Keratinocyte (primary cell): Measurements from ENCODE around the gene SH3PXD2B. TPM values are rescaled to one million over a fixed set of nuclear protein-coding genes. Genes with fewer than 3 reads are reported as not detected.

Experiments
- DNase-seq: peaks from one replicate; pipeline ENCODE4 v3.0.0-alpha.2; 2011; ENCODE audit warnings: low read depth, missing footprints, low spot score
- FAIRE-seq: peaks from 2 replicates; lab custom pipeline; 2011; peaks lifted over from hg19 to GRCh38; lab: Jason Lieb, UNC
- H2AFZ ChIP-seq: 2 replicates; pipeline ENCODE4 v1.6.0; 2012; ENCODE audit warnings: low read length, control low read depth, inconsistent platforms; ENCODE audit not compliant: control insufficient read depth
- H3K27ac ChIP-seq: 2 replicates; pipeline ENCODE4 v1.5.1; 2011; ENCODE audit warnings: low read length; ENCODE audit not compliant: control insufficient read depth, insufficient read depth
- H3K27me3 ChIP-seq: 3 replicates; pipeline ENCODE4 v1.6.0; 2011; ENCODE audit warnings: low read length; ENCODE audit not compliant: control insufficient read depth, insufficient read depth; ENCODE audit errors: extremely low read depth
- H3K36me3 ChIP-seq, 2 experiments: 2 replicates in 1 of 2; 3 replicates in 1 of 2; pipeline ENCODE4 v1.5.1; 2011; ENCODE audit warnings: low read length in 2 of 2, mild to moderate bottlenecking in 1 of 2; ENCODE audit not compliant: control insufficient read depth in 2 of 2, insufficient read depth in 2 of 2; ENCODE audit errors: extremely low read depth in 1 of 2
- H3K4me1 ChIP-seq: 3 replicates; pipeline ENCODE4 v1.5.1; 2011; ENCODE audit warnings: low read length; ENCODE audit not compliant: control insufficient read depth, insufficient read depth; ENCODE audit errors: extremely low read depth
- H3K4me2 ChIP-seq: 3 replicates; pipeline ENCODE4 v1.6.0; 2011; ENCODE audit warnings: low read depth, low read length; ENCODE audit not compliant: control insufficient read depth, insufficient read depth; ENCODE audit errors: extremely low read depth
- H3K4me3 ChIP-seq, 3 experiments: fragments of 200-600 bp in 1 of 3; sonication (generic) in 1 of 3; 2 replicates in 2 of 3; 3 replicates in 1 of 3; pipeline ENCODE4 v1.5.1; 2011 to 2016; ENCODE audit warnings: low read length in 3 of 3, mild to moderate bottlenecking in 3 of 3, control low read depth in 2 of 3, inconsistent platforms in 1 of 3, low read depth in 1 of 3, mixed read lengths in 1 of 3, mixed run types in 1 of 3, moderate library complexity in 1 of 3; ENCODE audit not compliant: control insufficient read depth in 2 of 3, insufficient read depth in 2 of 3; ENCODE audit errors: extremely low read depth in 1 of 3
- H3K79me2 ChIP-seq: 2 replicates; pipeline ENCODE4 v1.6.0; 2012; ENCODE audit warnings: low read length; ENCODE audit not compliant: control insufficient read depth, insufficient read depth
- H3K9ac ChIP-seq: 3 replicates; pipeline ENCODE4 v1.6.0; 2011; ENCODE audit warnings: low read length; ENCODE audit not compliant: control insufficient read depth, insufficient read depth; ENCODE audit errors: extremely low read depth
- H3K9me1 ChIP-seq: 3 replicates; pipeline ENCODE4 v1.6.0; 2011; ENCODE audit warnings: low read length; ENCODE audit not compliant: control insufficient read depth, insufficient read depth; ENCODE audit errors: extremely low read depth
- H3K9me3 ChIP-seq: 2 replicates; pipeline ENCODE4 v1.5.1; 2012; ENCODE audit warnings: low read depth, low read length; ENCODE audit not compliant: control insufficient read depth
- H4K20me1 ChIP-seq: 3 replicates; pipeline ENCODE4 v1.6.0; 2011; ENCODE audit warnings: low read length; ENCODE audit not compliant: control insufficient read depth, insufficient read depth; ENCODE audit errors: extremely low read depth
- EZH2 ChIP-seq: IDR thresholded peaks from one replicate; pipeline ENCODE4 v1.6.1; 2012; ENCODE audit warnings: inconsistent platforms, mild to moderate bottlenecking, low read length, moderate library complexity
- dilution Hi-C: fragments of 300-500 bp; cut with MboI; formaldehyde crosslinking; loops from one replicate; pipeline ENCODE4 v1.7.0; 2020; ENCODE audit warnings: low sequenced_read_pairs; ENCODE audit not compliant: extremely low pct_ligation_motif_present
- polyA plus RNA-seq, 5 experiments: library from polyadenylated mRNA; depleted of rRNA in 3 of 5; stranded (reverse) in 3 of 5; stranded (forward) in 1 of 5; unstranded in 1 of 5; fragments of >200 nt; gene quantifications; 1 replicate in 1 of 5; 2 replicates in 3 of 5; 3 replicates in 1 of 5; pipeline versions ENCODE4 v1.2.1 to v1.2.3, GENCODE V29; 2011 to 2012; ENCODE audit warnings: missing spikeins in 2 of 5, low read depth in 1 of 5, low replicate concordance in 1 of 5
- TF ChIP-seq, protein P1 (sequence below), 3 experiments: IDR thresholded peaks in 1 of 3; conservative IDR thresholded peaks in 1 of 3; optimal IDR thresholded peaks in 1 of 3; 2 replicates in 2 of 3; 3 replicates in 1 of 3; pipeline versions ENCODE3 to v1.5.1; 2011; ENCODE audit warnings: low read length in 3 of 3, mild to moderate bottlenecking in 3 of 3, moderate library complexity in 2 of 3, control low read depth in 1 of 3, inconsistent platforms in 1 of 3; ENCODE audit not compliant: insufficient read depth in 2 of 3; ENCODE audit errors: extremely low read depth in 1 of 3

SH3PXD2B gene
- polyA plus RNA-seq, 1 donor (not counting 4 experiments of a cell fraction or from before 2014, with no cell fraction given): 17.3 TPM

DNA sequence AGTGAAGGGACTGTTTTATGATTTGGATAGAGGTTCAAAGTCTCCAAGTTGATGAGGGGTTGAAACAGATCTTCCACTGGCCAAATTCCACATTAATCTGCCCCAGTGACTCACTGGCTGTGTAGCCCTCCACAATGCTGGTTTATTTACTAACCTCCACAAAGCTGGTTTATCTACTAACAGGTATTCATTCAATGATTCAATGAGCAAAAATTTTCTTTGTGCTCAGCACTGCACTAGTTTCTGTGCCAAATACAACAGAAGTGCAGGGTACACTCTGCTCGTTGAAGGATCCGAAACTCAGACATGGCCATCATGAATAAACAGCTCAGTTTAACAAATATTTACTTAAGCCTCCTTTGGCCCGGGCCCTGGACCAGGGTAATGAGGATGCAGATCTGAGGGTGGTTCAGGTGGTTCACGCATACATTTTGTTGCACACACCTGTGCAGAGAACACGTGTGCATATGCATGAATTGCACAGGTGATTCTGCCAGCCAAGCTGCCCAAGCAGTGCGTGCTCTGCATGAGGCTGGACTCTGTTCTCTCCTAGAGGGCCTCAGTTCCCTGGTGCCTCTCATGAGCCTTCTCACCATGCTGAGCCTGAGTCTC, 71.0 kb downstream of the SH3PXD2B start:
- H3K4me3 ChIP-seq: no peak overlapping the region
- no peaks in the 10 kb centered on the region for H3K27me3 ChIP-seq
- H3K9me3 ChIP-seq: no peaks in the 10 kb centered on the region
- H3K4me2 ChIP-seq: no peak overlapping the region
- H3K9me1 ChIP-seq: no peaks in the 10 kb centered on the region
- no peaks in the 10 kb centered on the region for H4K20me1 ChIP-seq
- no peaks in the 10 kb centered on the region for H3K79me2 ChIP-seq
- DNase-seq: no peak
- peaks cover 14% of the 10 kb centered on the region for H3K4me1 ChIP-seq
- no peak overlapping the region for H3K9ac ChIP-seq
- H3K36me3 ChIP-seq: peaks cover 6 to 8% of the 10 kb centered on the region in 2 experiments
- FAIRE-seq: peak; percentile 49
- no peak overlapping the region for H3K27ac ChIP-seq
- TF ChIP-seq, protein P1, sequence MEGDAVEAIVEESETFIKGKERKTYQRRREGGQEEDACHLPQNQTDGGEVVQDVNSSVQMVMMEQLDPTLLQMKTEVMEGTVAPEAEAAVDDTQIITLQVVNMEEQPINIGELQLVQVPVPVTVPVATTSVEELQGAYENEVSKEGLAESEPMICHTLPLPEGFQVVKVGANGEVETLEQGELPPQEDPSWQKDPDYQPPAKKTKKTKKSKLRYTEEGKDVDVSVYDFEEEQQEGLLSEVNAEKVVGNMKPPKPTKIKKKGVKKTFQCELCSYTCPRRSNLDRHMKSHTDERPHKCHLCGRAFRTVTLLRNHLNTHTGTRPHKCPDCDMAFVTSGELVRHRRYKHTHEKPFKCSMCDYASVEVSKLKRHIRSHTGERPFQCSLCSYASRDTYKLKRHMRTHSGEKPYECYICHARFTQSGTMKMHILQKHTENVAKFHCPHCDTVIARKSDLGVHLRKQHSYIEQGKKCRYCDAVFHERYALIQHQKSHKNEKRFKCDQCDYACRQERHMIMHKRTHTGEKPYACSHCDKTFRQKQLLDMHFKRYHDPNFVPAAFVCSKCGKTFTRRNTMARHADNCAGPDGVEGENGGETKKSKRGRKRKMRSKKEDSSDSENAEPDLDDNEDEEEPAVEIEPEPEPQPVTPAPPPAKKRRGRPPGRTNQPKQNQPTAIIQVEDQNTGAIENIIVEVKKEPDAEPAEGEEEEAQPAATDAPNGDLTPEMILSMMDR (optimal IDR thresholded peaks at IDR 0.05 in 1 of 3, IDR thresholded peaks at IDR 0.05 in 1 of 3, conservative IDR thresholded peaks at IDR 0.05 in 1 of 3; ENCODE audit: extremely low read depth in 1 of 3, insufficient read depth in 2 of 3, low read length in 3 of 3): no peak
- no peak for TF ChIP-seq EZH2
- H2AFZ ChIP-seq: no peak overlapping the region
- dilution Hi-C loops: no loop called here

- Histone ChIP-seq H4K20me1 (no peaks in the 10 kb centered on the region), H3K4me1 (peaks cover 14% of the 10 kb centered on the region), H2AFZ (no peak overlapping the region), H3K9me3 (no peaks in the 10 kb centered on the region), H3K27me3 (no peaks in the 10 kb centered on the region), H3K27ac (no peak overlapping the region), H3K9me1 (no peaks in the 10 kb centered on the region), H3K9ac (no peak overlapping the region), H3K79me2 (no peaks in the 10 kb centered on the region), H3K4me3 (no peak overlapping the region), H3K4me2 (no peak overlapping the region), H3K36me3 (peaks cover 6 to 20% of the 10 kb centered on the region in 2 experiments)
- TF ChIP-seq, protein P1 (optimal IDR thresholded peaks at IDR 0.05 in 1 of 3, IDR thresholded peaks at IDR 0.05 in 1 of 3, conservative IDR thresholded peaks at IDR 0.05 in 1 of 3; ENCODE audit: extremely low read depth in 1 of 3, insufficient read depth in 2 of 3, low read length in 3 of 3): no peak
- no peak for TF ChIP-seq EZH2
- DNase-seq (no peak), FAIRE-seq (no peak)
- dilution Hi-C loops: no loop called here
Observed at GRCh38 chr5:172380987-172381643, 73.2 kb downstream of the SH3PXD2B start.
